GM23338 (cell line): ENCODE measurements around the gene METTL13. TPM values are rescaled to one million over a fixed set of nuclear protein-coding genes. Genes with fewer than 3 reads are reported as not detected.

Experiments
- ATAC-seq: fragments of 200-7000 bp; cut with Tn5 transposase; 3 replicates; pipeline ENCODE4 v1.9.1; 2020
- DNase-seq: peaks from one replicate; pipeline ENCODE4 v3.0.0-alpha.2; 2015; ENCODE audit warnings: low spot score
- H2AFZ ChIP-seq: fragments of 200-600 bp; sonication (generic); 2 replicates; pipeline ENCODE4 v1.8.0; 2016; ENCODE audit warnings: antibody characterized with exemption, mild to moderate bottlenecking, moderate library complexity
- H3F3A ChIP-seq: fragments of 200-600 bp; sonication (generic); replicated peaks from 2 replicates; pipeline ENCODE4 v1.8.0; 2017; ENCODE audit warnings: antibody characterized with exemption, mixed run types, low read depth
- H3K27ac ChIP-seq: fragments of 200-600 bp; sonication (generic); 2 replicates; pipeline ENCODE4 v1.6.1; 2016; ENCODE audit warnings: low read depth
- H3K27me3 ChIP-seq: fragments of 200-600 bp; sonication (generic); 2 replicates; pipeline ENCODE4 v1.8.0; 2016; ENCODE audit warnings: mild to moderate bottlenecking, mixed run types, moderate library complexity; ENCODE audit not compliant: insufficient read depth
- H3K36me3 ChIP-seq: fragments of 200-600 bp; sonication (generic); 2 replicates; pipeline ENCODE4 v1.8.0; 2016; ENCODE audit warnings: mild to moderate bottlenecking; ENCODE audit not compliant: insufficient read depth
- H3K4me1 ChIP-seq: fragments of 200-600 bp; sonication (generic); 2 replicates; pipeline ENCODE4 v1.8.0; 2016; ENCODE audit warnings: mild to moderate bottlenecking, moderate library complexity; ENCODE audit not compliant: insufficient read depth
- H3K4me2 ChIP-seq: fragments of 200-600 bp; sonication (generic); 2 replicates; pipeline ENCODE4 v1.7.1; 2017; ENCODE audit warnings: mixed run types
- H3K4me3 ChIP-seq: fragments of 200-600 bp; sonication (generic); 2 replicates; pipeline ENCODE4 v1.6.1; 2016; ENCODE audit warnings: mixed run types
- H3K79me2 ChIP-seq: fragments of 200-600 bp; sonication (generic); replicated peaks from 2 replicates; pipeline ENCODE4 v1.8.0; 2017; ENCODE audit warnings: mild to moderate bottlenecking; ENCODE audit not compliant: insufficient read depth
- H3K9me2 ChIP-seq: fragments of 200-600 bp; sonication (generic); 2 replicates; pipeline ENCODE4 v1.8.0; 2017; ENCODE audit not compliant: insufficient read depth
- H4K20me1 ChIP-seq: fragments of 200-600 bp; sonication (generic); replicated peaks from 2 replicates; pipeline ENCODE4 v1.8.0; 2017; ENCODE audit warnings: mild to moderate bottlenecking; ENCODE audit not compliant: insufficient read depth
- H3K27ac Mint-ChIP-seq: 2 replicates; pipeline ENCODE4 v1.8.0; 2020; ENCODE audit warnings: inconsistent platforms, mild to moderate bottlenecking, moderate library complexity, mixed read lengths
- H3K27me3 Mint-ChIP-seq: 3 replicates; pipeline ENCODE4 v1.8.0; 2022; ENCODE audit warnings: low read depth, mild to moderate bottlenecking, moderate library complexity, mixed read lengths, inconsistent platforms; ENCODE audit not compliant: insufficient read depth, poor library complexity
- H3K36me3 Mint-ChIP-seq: 3 replicates; pipeline ENCODE4 v1.8.0; 2021; ENCODE audit warnings: low read depth, mild to moderate bottlenecking, inconsistent platforms, moderate library complexity, mixed read lengths
- H3K4me1 Mint-ChIP-seq: 3 replicates; pipeline ENCODE4 v1.8.0; 2020; ENCODE audit warnings: mild to moderate bottlenecking, inconsistent platforms, mixed read lengths
- H3K4me3 Mint-ChIP-seq: 3 replicates; pipeline ENCODE4 v1.8.0; 2021; ENCODE audit warnings: moderate library complexity, mild to moderate bottlenecking, inconsistent platforms, mixed read lengths
- H3K9me3 Mint-ChIP-seq: 3 replicates; pipeline ENCODE4 v1.8.0; 2020; ENCODE audit warnings: moderate library complexity, mild to moderate bottlenecking, inconsistent platforms, mixed read lengths
- CREB1 ChIP-seq: fragments of 250-450 bp; sonication (Bioruptor Pico); IDR thresholded peaks from 2 replicates; pipeline ENCODE4 v1.5.0; 2020; ENCODE audit warnings: low read depth, mild to moderate bottlenecking, moderate library complexity
- ETS1 ChIP-seq: IDR thresholded peaks from 2 replicates; pipeline ENCODE4 v1.6.1; 2016; ENCODE audit warnings: antibody characterized with exemption
- EZH2phosphoT487 ChIP-seq: fragments of 200-600 bp; sonication (generic); IDR thresholded peaks from one replicate; pipeline ENCODE4 v1.8.1; 2018; ENCODE audit warnings: antibody characterized with exemption; ENCODE audit not compliant: unreplicated experiment
- NANOG ChIP-seq: IDR thresholded peaks from 2 replicates; pipeline ENCODE4 v1.6.1; 2016; ENCODE audit warnings: antibody characterized with exemption, borderline replicate concordance
- POLR2AphosphoS5 ChIP-seq: IDR thresholded peaks from 2 replicates; pipeline ENCODE4 v1.6.1; 2016; ENCODE audit warnings: antibody characterized with exemption, low read depth
- ZNF114 ChIP-seq: fragments of 250-450 bp; sonication (Bioruptor Pico); IDR thresholded peaks from 2 replicates; pipeline ENCODE4 v1.5.0; 2020; ENCODE audit warnings: mild to moderate bottlenecking, moderate library complexity
- polyA plus RNA-seq: library from polyadenylated mRNA; unstranded; fragments of >200 nt; fragmentation: Nextera tagmentation; extraction: Ambion mirVana; gene quantifications from 2 replicates; pipeline ENCODE4 v1.2.1, GENCODE V29; 2016
- total RNA-seq: library from RNA; depleted of rRNA; stranded (reverse); fragments of >200 nt; shearing (Covaris generic); gene quantifications from 2 replicates; pipeline ENCODE4 v1.2.3, GENCODE V29; 2014
- TF ChIP-seq, protein P1 (sequence below): IDR thresholded peaks from one replicate; pipeline ENCODE4 v1.6.1; 2018; ENCODE audit warnings: antibody characterized with exemption; ENCODE audit not compliant: unreplicated experiment
- TF ChIP-seq, protein P2 (sequence below), 2 experiments: fragments of 200-600 bp in 1 of 2; sonication (generic) in 1 of 2; conservative IDR thresholded peaks; 2 replicates each; pipeline versions ENCODE4 v1.5.1 to v1.6.1; 2016 to 2017; ENCODE audit warnings: antibody characterized with exemption in 2 of 2, low read depth in 2 of 2, mild to moderate bottlenecking in 2 of 2, moderate library complexity in 1 of 2

The METTL13 gene
- total and polyA plus RNA-seq, 2 experiments from 2014 or later: 21.0 to 45.4 TPM

- TF ChIP-seq, protein P1, sequence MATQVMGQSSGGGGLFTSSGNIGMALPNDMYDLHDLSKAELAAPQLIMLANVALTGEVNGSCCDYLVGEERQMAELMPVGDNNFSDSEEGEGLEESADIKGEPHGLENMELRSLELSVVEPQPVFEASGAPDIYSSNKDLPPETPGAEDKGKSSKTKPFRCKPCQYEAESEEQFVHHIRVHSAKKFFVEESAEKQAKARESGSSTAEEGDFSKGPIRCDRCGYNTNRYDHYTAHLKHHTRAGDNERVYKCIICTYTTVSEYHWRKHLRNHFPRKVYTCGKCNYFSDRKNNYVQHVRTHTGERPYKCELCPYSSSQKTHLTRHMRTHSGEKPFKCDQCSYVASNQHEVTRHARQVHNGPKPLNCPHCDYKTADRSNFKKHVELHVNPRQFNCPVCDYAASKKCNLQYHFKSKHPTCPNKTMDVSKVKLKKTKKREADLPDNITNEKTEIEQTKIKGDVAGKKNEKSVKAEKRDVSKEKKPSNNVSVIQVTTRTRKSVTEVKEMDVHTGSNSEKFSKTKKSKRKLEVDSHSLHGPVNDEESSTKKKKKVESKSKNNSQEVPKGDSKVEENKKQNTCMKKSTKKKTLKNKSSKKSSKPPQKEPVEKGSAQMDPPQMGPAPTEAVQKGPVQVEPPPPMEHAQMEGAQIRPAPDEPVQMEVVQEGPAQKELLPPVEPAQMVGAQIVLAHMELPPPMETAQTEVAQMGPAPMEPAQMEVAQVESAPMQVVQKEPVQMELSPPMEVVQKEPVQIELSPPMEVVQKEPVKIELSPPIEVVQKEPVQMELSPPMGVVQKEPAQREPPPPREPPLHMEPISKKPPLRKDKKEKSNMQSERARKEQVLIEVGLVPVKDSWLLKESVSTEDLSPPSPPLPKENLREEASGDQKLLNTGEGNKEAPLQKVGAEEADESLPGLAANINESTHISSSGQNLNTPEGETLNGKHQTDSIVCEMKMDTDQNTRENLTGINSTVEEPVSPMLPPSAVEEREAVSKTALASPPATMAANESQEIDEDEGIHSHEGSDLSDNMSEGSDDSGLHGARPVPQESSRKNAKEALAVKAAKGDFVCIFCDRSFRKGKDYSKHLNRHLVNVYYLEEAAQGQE: no peak
Observed at GRCh38 chr1:171785766-171786165, 4.3 kb downstream of the METTL13 start (continued).

- Mint-ChIP-seq H3K4me3 (no peak overlapping the region), H3K27me3 (peaks cover 5% of the 10 kb centered on the region), H3K36me3 (peaks cover 87% of the 10 kb centered on the region), H3K4me1 (peaks cover 12% of the 10 kb centered on the region), H3K9me3 (no peaks in the 10 kb centered on the region), H3K27ac (no peak overlapping the region)
- Histone ChIP-seq H3F3A (no peaks in the 10 kb centered on the region), H3K79me2 (peaks cover 71% of the 10 kb centered on the region), H3K36me3 (peaks cover 55% of the 10 kb centered on the region), H2AFZ (no peak overlapping the region), H3K27me3 (no peaks in the 10 kb centered on the region), H4K20me1 (peaks cover 30% of the 10 kb centered on the region), H3K4me1 (peaks cover 14% of the 10 kb centered on the region; the same call in 1 of the 2 replicates), H3K4me2 (no peak overlapping the region), H3K9me2 (no peaks in the 10 kb centered on the region), H3K27ac (no peak overlapping the region), H3K4me3 (no peak overlapping the region)
- DNase-seq: no peak
- ATAC-seq: no peak
- TF ChIP-seq POLR2AphosphoS5: no peak
- TF ChIP-seq, protein P2, sequence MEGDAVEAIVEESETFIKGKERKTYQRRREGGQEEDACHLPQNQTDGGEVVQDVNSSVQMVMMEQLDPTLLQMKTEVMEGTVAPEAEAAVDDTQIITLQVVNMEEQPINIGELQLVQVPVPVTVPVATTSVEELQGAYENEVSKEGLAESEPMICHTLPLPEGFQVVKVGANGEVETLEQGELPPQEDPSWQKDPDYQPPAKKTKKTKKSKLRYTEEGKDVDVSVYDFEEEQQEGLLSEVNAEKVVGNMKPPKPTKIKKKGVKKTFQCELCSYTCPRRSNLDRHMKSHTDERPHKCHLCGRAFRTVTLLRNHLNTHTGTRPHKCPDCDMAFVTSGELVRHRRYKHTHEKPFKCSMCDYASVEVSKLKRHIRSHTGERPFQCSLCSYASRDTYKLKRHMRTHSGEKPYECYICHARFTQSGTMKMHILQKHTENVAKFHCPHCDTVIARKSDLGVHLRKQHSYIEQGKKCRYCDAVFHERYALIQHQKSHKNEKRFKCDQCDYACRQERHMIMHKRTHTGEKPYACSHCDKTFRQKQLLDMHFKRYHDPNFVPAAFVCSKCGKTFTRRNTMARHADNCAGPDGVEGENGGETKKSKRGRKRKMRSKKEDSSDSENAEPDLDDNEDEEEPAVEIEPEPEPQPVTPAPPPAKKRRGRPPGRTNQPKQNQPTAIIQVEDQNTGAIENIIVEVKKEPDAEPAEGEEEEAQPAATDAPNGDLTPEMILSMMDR (conservative IDR thresholded peaks at IDR 0.05; ENCODE audit: low read depth in 2 of 2): no peak
- no peak for TF ChIP-seq NANOG
- no peak for TF ChIP-seq ETS1
- TF ChIP-seq CREB1 (CRISPR knock-in tag): no peak
- no peak for TF ChIP-seq EZH2phosphoT487
- no peak for TF ChIP-seq ZNF114 (CRISPR knock-in tag)
Observed at GRCh38 chr1:171786534-171786933, 5.1 kb downstream of the METTL13 start.
